Inflammatory macrophage treated with lipopolysaccharide for 4 hours (primary cell): Measurements from ENCODE around the gene SPOCK1.
A peak's percentile ranks its signal among the peaks of the same experiment; 100 is the strongest.

Source experiments
- DNase-seq: peaks from one replicate; pipeline ENCODE4 v3.0.0-alpha.2; 2020

Gene SPOCK1

GRCh38 chr5:137491121-137491520 lies 8.0 kb downstream of the SPOCK1 start:
- DNase-seq, result no peak

- DNase-seq, result no peak
These were observed 8.5 kb downstream of the SPOCK1 start for GRCh38 chr5:137490591-137490990.

- DNase-seq, result no peak
These were observed 10.2 kb downstream of the SPOCK1 start for GRCh38 chr5:137488974-137489373.

- no peak for DNase-seq
These were observed 10.6 kb downstream of the SPOCK1 start for GRCh38 chr5:137488516-137488915.

GRCh38 chr5:137487600-137487999 lies 11.5 kb downstream of the SPOCK1 start:
- no peak for DNase-seq

- no peak for DNase-seq
These were observed 12.4 kb downstream of the SPOCK1 start for GRCh38 chr5:137486707-137487106.

GRCh38 chr5:137481596-137481995 lies 17.5 kb downstream of the SPOCK1 start:
- no peak for DNase-seq

GRCh38 chr5:137478043-137478442 lies 21.1 kb downstream of the SPOCK1 start:
- DNase-seq, result no peak

GRCh38 chr5:137470921-137471220 lies 28.3 kb downstream of the SPOCK1 start:
- DNase-seq, result no peak

- peak; percentile 1 for DNase-seq
These were observed 28.8 kb downstream of the SPOCK1 start for GRCh38 chr5:137470111-137470920.

- DNase-seq, result no peak
These were observed 32.2 kb downstream of the SPOCK1 start for GRCh38 chr5:137466889-137467288.

GRCh38 chr5:137465930-137466329 lies 33.2 kb downstream of the SPOCK1 start:
- DNase-seq, result no peak

- no peak for DNase-seq
These were observed 36.2 kb downstream of the SPOCK1 start for GRCh38 chr5:137462816-137463520.

GRCh38 chr5:137462265-137462590 lies 36.9 kb downstream of the SPOCK1 start:
- DNase-seq, result no peak

- no peak for DNase-seq
These were observed 37.5 kb downstream of the SPOCK1 start for GRCh38 chr5:137461391-137462264.

- no peak for DNase-seq
These were observed 44.5 kb downstream of the SPOCK1 start for GRCh38 chr5:137454671-137455070.

- DNase-seq, result peak; percentile 16
These were observed 45.5 kb downstream of the SPOCK1 start for GRCh38 chr5:137453483-137454080.

GRCh38 chr5:137450759-137451158 lies 48.4 kb downstream of the SPOCK1 start:
- no peak for DNase-seq

- DNase-seq, result no peak
These were observed 50.3 kb downstream of the SPOCK1 start for GRCh38 chr5:137448868-137449267.

- peak; percentile 8 for DNase-seq
These were observed 52.5 kb downstream of the SPOCK1 start for GRCh38 chr5:137446615-137447014.

- DNase-seq, result no peak
These were observed 53.0 kb downstream of the SPOCK1 start for GRCh38 chr5:137446151-137446550.

- no peak for DNase-seq
These were observed 56.5 kb downstream of the SPOCK1 start for GRCh38 chr5:137442660-137443059.

- no peak for DNase-seq
These were observed 57.6 kb downstream of the SPOCK1 start for GRCh38 chr5:137441476-137441875.
